ENCODE data around the gene KIF16B.

Gene KIF16B

DNA sequence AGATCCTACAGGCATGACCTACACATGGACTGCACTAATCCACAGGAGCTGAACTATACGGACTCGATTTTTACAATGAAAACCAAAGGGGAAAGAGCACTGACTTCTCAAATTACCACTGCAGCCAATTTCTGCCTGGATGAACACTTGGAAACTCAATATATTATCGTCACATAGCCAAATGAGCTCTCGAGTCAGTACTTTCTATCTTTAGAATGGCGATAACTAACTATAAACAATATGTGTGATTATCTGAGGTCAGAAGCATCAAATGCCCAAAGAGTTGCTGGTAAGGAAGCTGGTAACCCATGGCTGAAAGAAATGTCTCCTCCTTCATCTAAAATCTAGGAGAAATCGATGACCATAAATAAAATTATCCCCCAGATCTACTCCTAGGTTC, 86.7 kb downstream of the KIF16B start:
- H3K27ac ChIP-seq = no peak overlapping the region
- no peaks in the 10 kb centered on the region for H3K36me3 ChIP-seq
- TF ChIP-seq, protein P1, sequence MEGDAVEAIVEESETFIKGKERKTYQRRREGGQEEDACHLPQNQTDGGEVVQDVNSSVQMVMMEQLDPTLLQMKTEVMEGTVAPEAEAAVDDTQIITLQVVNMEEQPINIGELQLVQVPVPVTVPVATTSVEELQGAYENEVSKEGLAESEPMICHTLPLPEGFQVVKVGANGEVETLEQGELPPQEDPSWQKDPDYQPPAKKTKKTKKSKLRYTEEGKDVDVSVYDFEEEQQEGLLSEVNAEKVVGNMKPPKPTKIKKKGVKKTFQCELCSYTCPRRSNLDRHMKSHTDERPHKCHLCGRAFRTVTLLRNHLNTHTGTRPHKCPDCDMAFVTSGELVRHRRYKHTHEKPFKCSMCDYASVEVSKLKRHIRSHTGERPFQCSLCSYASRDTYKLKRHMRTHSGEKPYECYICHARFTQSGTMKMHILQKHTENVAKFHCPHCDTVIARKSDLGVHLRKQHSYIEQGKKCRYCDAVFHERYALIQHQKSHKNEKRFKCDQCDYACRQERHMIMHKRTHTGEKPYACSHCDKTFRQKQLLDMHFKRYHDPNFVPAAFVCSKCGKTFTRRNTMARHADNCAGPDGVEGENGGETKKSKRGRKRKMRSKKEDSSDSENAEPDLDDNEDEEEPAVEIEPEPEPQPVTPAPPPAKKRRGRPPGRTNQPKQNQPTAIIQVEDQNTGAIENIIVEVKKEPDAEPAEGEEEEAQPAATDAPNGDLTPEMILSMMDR (IDR thresholded peaks at IDR 0.05) = no peak
- H3K4me1 ChIP-seq (ENCODE audit: control insufficient read depth in 1 of 2, insufficient read depth in 1 of 2, low read depth in 1 of 2, low read length in 1 of 2) = no peaks in the 10 kb centered on the region
- no peak overlapping the region for H3K4me3 ChIP-seq (ENCODE audit: low read depth in 1 of 2, low read length in 1 of 2)
- H3K9me3 ChIP-seq = no peaks in the 10 kb centered on the region
- H3K27me3 ChIP-seq = no peaks in the 10 kb centered on the region

DNA sequence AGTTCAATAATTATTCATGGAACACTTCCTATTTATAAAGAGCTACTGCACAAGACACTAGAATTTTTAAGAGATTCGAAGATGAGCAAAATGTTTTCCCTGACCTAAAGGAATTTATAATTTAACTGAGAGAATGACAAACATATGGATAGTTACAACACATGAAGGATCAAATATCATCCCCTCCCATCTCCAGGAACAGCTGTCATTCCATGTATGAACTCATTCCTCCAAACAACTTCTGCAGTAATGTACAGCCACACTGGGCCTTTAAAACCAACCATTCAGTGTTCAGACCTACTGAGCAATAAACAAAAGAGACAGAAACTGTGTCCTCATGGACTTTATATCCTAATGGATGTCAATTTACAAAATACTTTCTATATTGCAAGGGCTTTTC, 87.8 kb downstream of the KIF16B start:
- Histone ChIP-seq H3K4me1 (ENCODE audit: control insufficient read depth in 1 of 2, insufficient read depth in 1 of 2, low read depth in 1 of 2, low read length in 1 of 2) (no peaks in the 10 kb centered on the region), H3K36me3 (no peaks in the 10 kb centered on the region), H3K27ac (no peak overlapping the region), H3K27me3 (no peaks in the 10 kb centered on the region), H3K9me3 (no peaks in the 10 kb centered on the region), H3K4me3 (ENCODE audit: low read depth in 1 of 2, low read length in 1 of 2) (no peak overlapping the region)
- TF ChIP-seq, protein P1 (IDR thresholded peaks at IDR 0.05) = no peak

DNA sequence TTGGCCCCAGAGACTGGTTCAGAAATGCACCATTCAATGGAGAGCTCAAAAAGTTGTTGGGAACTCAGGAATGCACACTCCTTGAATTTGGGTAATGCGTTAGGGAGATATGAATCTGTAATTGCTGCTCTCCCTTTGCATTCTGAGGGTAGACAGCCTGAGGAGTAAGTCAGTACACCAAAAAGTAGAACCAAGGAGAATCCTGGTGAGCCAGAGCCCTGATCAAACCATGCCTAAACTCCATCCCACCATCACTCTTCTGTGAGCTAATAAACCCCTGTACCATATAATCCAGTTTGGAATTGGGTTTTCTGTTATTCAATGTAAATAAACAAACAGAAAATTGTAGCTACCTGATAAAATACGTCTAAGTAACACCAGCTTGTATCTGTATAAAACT, 90.2 kb downstream of the KIF16B start:
- Histone ChIP-seq H3K27ac (no peak overlapping the region), H3K4me3 (ENCODE audit: low read depth in 1 of 2, low read length in 1 of 2) (no peak overlapping the region), H3K36me3 (no peaks in the 10 kb centered on the region), H3K27me3 (no peaks in the 10 kb centered on the region), H3K4me1 (ENCODE audit: control insufficient read depth in 1 of 2, insufficient read depth in 1 of 2, low read depth in 1 of 2, low read length in 1 of 2) (no peaks in the 10 kb centered on the region), H3K9me3 (no peaks in the 10 kb centered on the region)
- TF ChIP-seq, protein P1 (IDR thresholded peaks at IDR 0.05) = no peak

DNA sequence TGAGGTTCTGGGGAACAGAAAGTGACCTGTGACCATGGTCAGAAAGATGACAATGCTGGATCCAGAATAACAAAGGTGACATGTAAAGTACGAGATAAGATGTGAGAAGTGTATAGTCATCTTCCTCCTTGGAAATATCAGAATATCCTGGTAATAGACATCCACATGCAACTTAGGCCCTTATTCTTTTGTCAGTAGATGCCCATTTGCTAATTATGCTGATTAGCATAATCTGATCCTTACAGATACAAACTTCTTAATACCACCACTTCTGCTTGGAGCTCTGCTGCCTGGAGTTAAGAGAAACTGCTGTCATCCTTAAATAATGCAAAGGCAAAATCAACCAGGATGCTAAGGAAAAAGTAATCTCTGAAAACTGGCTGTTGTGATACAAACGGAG, 91.3 kb downstream of the KIF16B start:
- Histone ChIP-seq H3K4me3 (ENCODE audit: low read depth in 1 of 2, low read length in 1 of 2) (no peak overlapping the region), H3K27me3 (no peaks in the 10 kb centered on the region), H3K4me1 (ENCODE audit: control insufficient read depth in 1 of 2, insufficient read depth in 1 of 2, low read depth in 1 of 2, low read length in 1 of 2) (no peaks in the 10 kb centered on the region), H3K9me3 (no peaks in the 10 kb centered on the region), H3K36me3 (no peaks in the 10 kb centered on the region), H3K27ac (no peak overlapping the region)
- TF ChIP-seq, protein P1 (IDR thresholded peaks at IDR 0.05) = no peak

DNA sequence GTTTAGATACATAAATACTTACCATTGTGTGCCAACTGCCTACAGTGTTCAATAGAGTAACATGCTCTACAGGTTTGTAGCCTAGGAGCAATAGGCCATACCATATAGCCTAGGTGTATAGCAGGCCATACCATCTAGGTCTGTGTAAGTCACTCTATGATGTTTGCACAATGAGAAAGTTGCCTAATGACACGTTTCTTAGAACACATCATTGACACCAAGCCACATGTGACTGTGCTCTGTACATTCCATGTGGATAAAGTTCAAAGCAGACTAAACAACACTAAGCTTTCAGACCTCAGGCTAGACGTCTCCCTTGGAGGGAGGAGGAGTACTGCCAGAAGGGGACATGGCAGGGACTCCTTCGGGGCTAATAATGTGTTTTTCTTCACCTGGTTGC, 93.6 kb downstream of the KIF16B start:
- Histone ChIP-seq H3K4me3 (ENCODE audit: low read depth in 1 of 2, low read length in 1 of 2) (no peak overlapping the region), H3K9me3 (no peaks in the 10 kb centered on the region), H3K36me3 (no peaks in the 10 kb centered on the region), H3K27me3 (no peaks in the 10 kb centered on the region), H3K4me1 (ENCODE audit: control insufficient read depth in 1 of 2, insufficient read depth in 1 of 2, low read depth in 1 of 2, low read length in 1 of 2) (no peaks in the 10 kb centered on the region), H3K27ac (no peak overlapping the region)
- TF ChIP-seq, protein P1 (IDR thresholded peaks at IDR 0.05) = no peak

DNA sequence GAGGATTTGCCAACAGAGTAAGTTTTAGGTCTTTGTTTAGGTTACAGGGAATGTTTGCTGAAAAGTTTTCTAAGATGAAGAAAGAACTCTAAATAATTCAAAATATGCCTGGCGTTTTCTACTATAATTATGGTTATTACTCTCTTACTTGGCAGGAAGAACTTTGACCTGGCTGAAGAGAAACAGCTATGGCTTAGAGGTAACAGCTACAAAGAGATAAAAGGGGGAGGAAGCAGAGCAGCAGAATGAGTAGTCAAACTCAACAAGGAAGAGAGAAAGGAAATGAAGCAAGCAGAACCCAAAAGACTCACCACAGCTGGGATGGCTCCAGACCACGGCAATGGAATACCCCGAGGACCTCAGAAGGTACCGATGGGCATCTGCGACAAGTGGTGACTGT, 95.6 kb downstream of the KIF16B start:
- no peaks in the 10 kb centered on the region for H3K36me3 ChIP-seq
- TF ChIP-seq, protein P1 (IDR thresholded peaks at IDR 0.05) = no peak
- no peaks in the 10 kb centered on the region for H3K9me3 ChIP-seq
- no peak overlapping the region for H3K4me3 ChIP-seq (ENCODE audit: low read depth in 1 of 2, low read length in 1 of 2)
- H3K27me3 ChIP-seq = no peaks in the 10 kb centered on the region
- H3K27ac ChIP-seq = no peak overlapping the region
- H3K4me1 ChIP-seq (ENCODE audit: control insufficient read depth in 1 of 2, insufficient read depth in 1 of 2, low read depth in 1 of 2, low read length in 1 of 2) = no peaks in the 10 kb centered on the region

Data from neutrophil (primary cell).